SU-DHL-6 (cell line): ENCODE results near the gene FRMD4B.

ENCODE experiments used
- CTCF ChIP-seq: fragments of 200-600 bp; sonication (generic); IDR thresholded peaks from one replicate; pipeline ENCODE4 v1.5.1; 2017; ENCODE audit warnings: antibody characterized with exemption, mild to moderate bottlenecking, low read length, moderate library complexity; ENCODE audit not compliant: insufficient read depth, poor library complexity, severe bottlenecking
- EZH2phosphoT487 ChIP-seq: fragments of 200-600 bp; sonication (generic), shearing (Covaris generic); conservative IDR thresholded peaks from 2 replicates; pipeline ENCODE4 v1.6.1; 2018; ENCODE audit warnings: mild to moderate bottlenecking, antibody characterized with exemption, low read length, moderate library complexity, mixed read lengths

DNA sequence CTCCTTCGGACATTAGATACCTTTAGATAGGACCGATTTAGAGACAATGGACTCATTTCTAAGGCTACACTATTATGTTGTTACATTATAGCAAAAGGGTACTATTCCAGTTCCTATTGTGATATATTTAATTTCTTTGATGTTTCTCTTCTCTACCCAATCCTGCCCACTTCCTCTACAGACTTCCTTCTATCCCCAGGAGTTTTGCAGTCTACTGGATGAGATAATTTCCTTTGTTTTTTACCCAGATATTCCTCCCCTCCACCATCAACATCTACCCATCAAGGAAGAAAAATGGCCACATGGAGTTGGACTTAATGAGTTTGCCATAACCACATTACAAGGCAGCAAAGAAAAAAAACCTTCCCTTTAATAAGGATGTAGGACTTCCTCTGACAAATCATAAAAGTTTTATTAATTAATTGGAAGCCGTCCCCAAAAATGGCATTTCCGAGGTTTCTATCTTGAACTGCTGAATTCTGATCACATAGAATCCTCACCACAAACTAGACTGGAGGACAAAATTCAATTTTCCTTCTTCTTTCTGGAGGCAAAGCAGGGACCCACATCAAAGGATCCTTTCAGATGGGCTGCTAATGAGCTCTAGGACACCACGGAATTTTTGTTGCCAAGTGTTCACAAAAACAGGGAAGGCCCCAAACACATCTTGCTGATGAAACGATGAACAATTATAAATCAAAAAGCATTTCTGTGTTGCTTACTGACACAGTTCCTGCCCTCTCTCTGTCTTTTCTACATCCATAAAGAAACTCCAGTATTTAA lies 33.4 kb downstream of the FRMD4B start:
- TF ChIP-seq CTCF (no peak), EZH2phosphoT487 (no peak)
